ENCODE results near the gene SBSN. TPM values are rescaled to one million over a fixed set of nuclear protein-coding genes. Genes with fewer than 3 reads are reported as not detected.

Gene SBSN
- total RNA-seq, 3 donors from 2014 or later, result not detected

GRCh38 chr19:35560677-35561076, 32.6 kb upstream of the SBSN start:
- Histone ChIP-seq H3K27ac (no peak overlapping the region), H3K4me1 (no peaks in the 10 kb centered on the region), H3K27me3 (peaks cover 3 to 44% of the 10 kb centered on the region in 2 donors), H3K36me3 (no peaks in the 10 kb centered on the region), H3K4me3 (no peak overlapping the region), H3K9me3 (no peaks in the 10 kb centered on the region)
- intact Hi-C loops (cut with DNase I; ENCODE audit: low total_unique reads), result no loop called here
- DNase-seq (ENCODE audit: low spot score in 2 of 2), result no peak
- TF ChIP-seq, protein P1, sequence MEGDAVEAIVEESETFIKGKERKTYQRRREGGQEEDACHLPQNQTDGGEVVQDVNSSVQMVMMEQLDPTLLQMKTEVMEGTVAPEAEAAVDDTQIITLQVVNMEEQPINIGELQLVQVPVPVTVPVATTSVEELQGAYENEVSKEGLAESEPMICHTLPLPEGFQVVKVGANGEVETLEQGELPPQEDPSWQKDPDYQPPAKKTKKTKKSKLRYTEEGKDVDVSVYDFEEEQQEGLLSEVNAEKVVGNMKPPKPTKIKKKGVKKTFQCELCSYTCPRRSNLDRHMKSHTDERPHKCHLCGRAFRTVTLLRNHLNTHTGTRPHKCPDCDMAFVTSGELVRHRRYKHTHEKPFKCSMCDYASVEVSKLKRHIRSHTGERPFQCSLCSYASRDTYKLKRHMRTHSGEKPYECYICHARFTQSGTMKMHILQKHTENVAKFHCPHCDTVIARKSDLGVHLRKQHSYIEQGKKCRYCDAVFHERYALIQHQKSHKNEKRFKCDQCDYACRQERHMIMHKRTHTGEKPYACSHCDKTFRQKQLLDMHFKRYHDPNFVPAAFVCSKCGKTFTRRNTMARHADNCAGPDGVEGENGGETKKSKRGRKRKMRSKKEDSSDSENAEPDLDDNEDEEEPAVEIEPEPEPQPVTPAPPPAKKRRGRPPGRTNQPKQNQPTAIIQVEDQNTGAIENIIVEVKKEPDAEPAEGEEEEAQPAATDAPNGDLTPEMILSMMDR (IDR thresholded peaks at IDR 0.05), result no peak
- no peak for TF ChIP-seq POLR2AphosphoS5 (IDR thresholded peaks at IDR 0.05)
- TF ChIP-seq POLR2A (IDR thresholded peaks at IDR 0.05), result no peak

DNA sequence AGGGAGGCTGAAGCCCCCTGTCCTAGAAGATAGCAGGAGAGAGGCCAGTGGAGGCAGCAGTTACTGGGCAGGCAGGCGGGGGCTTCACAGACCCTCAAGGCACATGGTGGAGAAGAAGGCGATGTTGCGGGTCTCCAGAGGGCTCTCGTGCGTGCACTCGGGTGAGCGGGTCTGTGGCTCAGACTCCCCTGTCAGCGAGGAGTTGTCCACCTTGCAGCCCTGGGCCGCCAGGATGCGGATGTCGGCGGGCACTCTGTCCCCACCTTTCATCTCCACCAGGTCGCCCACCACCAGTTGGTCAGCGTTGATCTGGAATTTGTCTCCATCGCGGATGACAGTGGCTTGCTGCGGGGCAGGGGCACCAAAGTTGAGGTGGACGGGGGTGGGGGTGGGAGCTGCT, 32.2 kb upstream of the SBSN start:
- Histone ChIP-seq H3K36me3 (no peaks in the 10 kb centered on the region), H3K27ac (no peak overlapping the region), H3K4me3 (no peak overlapping the region), H3K9me3 (no peaks in the 10 kb centered on the region), H3K27me3 (peaks cover 3 to 44% of the 10 kb centered on the region in 2 donors), H3K4me1 (no peaks in the 10 kb centered on the region)
- no peak for DNase-seq (ENCODE audit: low spot score in 2 of 2)
- intact Hi-C loops (cut with DNase I; ENCODE audit: low total_unique reads), result no loop called here
- TF ChIP-seq, protein P1 (IDR thresholded peaks at IDR 0.05), result no peak
- TF ChIP-seq POLR2AphosphoS5 (IDR thresholded peaks at IDR 0.05), result no peak
- TF ChIP-seq POLR2A (IDR thresholded peaks at IDR 0.05), result no peak

DNA sequence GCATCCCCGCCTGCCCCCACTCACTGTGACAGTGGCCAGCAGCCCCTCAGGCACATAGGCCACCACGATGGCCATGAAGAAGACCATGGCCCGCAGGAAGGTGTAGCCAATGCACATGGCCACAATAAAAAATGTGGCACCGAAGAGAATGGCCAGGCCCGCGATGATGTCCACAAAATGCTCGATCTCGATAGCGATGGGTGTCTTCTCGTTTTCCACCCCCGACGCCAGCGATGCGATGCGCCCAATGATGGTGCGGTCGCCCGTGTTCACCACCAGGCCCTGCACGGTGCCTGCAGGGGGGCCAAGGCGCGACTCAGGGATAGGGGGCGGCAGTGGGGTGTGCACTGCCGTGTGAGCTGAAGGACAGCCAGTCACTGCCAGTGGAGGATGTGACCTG, 31.7 kb upstream of the SBSN start:
- Histone ChIP-seq H3K27me3 (peaks cover 3 to 44% of the 10 kb centered on the region in 2 donors), H3K27ac (no peak overlapping the region), H3K36me3 (no peaks in the 10 kb centered on the region), H3K9me3 (no peaks in the 10 kb centered on the region), H3K4me1 (no peaks in the 10 kb centered on the region), H3K4me3 (no peak overlapping the region)
- intact Hi-C loops (cut with DNase I; ENCODE audit: low total_unique reads), result no loop called here
- TF ChIP-seq POLR2A (IDR thresholded peaks at IDR 0.05) (no peak), POLR2AphosphoS5 (IDR thresholded peaks at IDR 0.05) (no peak)
- TF ChIP-seq, protein P1 (IDR thresholded peaks at IDR 0.05), result no peak
- no peak for DNase-seq (ENCODE audit: low spot score in 2 of 2)

GRCh38 chr19:35559281-35559659, 31.2 kb upstream of the SBSN start:
- H3K27ac ChIP-seq, result no peak overlapping the region
- no peaks in the 10 kb centered on the region for H3K36me3 ChIP-seq
- intact Hi-C loops (cut with DNase I; ENCODE audit: low total_unique reads), result no loop called here
- H3K4me3 ChIP-seq, result no peak overlapping the region
- TF ChIP-seq POLR2AphosphoS5 (IDR thresholded peaks at IDR 0.05) (no peak), POLR2A (IDR thresholded peaks at IDR 0.05) (no peak)
- TF ChIP-seq, protein P1 (IDR thresholded peaks at IDR 0.05), result no peak
- no peaks in the 10 kb centered on the region for H3K9me3 ChIP-seq
- peaks cover 3 to 40% of the 10 kb centered on the region in 2 donors for H3K27me3 ChIP-seq
- DNase-seq (ENCODE audit: low spot score in 2 of 2), result no peak
- no peaks in the 10 kb centered on the region for H3K4me1 ChIP-seq

DNA sequence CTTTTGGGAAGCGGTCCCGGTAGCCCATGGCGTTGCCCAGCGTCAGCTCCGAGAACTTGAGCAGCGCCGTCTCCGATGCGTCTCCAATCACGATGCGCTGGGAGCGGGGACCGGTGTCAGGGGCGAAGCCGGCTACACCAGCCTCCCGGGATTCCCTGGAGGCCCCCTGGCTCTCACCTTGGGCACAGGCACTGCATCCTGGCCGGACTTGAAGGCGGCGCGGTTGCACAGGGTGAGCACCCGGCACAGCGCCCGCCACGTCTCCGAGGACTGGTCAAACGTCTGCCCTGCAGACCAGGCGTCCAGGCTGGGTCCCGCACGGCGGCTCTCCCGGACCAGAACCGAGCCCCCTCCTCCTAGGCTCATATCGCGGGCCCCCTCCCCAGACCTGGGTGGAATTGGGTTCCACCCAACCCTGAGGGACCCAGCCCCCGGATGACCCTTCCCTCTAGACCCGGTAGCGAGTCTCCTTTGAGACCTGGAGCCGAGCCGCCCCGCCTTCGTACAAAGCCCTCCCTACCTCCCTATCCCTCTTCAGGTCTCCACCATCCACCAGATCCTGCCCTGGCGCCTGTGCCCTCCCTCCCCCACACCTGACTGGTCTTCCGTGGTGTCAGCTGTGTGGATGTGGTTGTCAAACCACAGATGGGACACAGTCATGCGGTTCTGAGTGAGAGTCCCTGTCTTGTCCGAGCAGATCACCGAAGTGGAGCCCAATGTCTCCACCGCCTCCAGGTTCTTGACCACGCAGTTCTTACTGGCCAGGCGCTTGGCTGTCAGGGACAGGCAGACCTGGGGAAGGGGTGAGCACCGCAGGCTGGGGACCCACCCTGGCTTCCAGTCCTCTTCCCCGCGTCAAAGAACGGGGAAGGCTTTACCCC, 30.5 kb upstream of the SBSN start:
- H3K27me3 ChIP-seq, result peaks cover 3 to 40% of the 10 kb centered on the region in 2 donors
- H3K4me1 ChIP-seq, result no peaks in the 10 kb centered on the region
- H3K4me3 ChIP-seq, result peak overlapping the region; percentile 20 to 67 (median 49)
- TF ChIP-seq, protein P1 (IDR thresholded peaks at IDR 0.05), result no peak
- TF ChIP-seq POLR2A (IDR thresholded peaks at IDR 0.05), result no peak
- no peak overlapping the region for H3K27ac ChIP-seq
- no peak for DNase-seq (ENCODE audit: low spot score in 2 of 2)
- no peaks in the 10 kb centered on the region for H3K9me3 ChIP-seq
- intact Hi-C loops (cut with DNase I; ENCODE audit: low total_unique reads), result no loop called here
- no peaks in the 10 kb centered on the region for H3K36me3 ChIP-seq
